ENCODE data around the gene BCAR3.
A peak's percentile ranks its signal among the peaks of the same experiment; 100 is the strongest.

BCAR3 gene

DNA sequence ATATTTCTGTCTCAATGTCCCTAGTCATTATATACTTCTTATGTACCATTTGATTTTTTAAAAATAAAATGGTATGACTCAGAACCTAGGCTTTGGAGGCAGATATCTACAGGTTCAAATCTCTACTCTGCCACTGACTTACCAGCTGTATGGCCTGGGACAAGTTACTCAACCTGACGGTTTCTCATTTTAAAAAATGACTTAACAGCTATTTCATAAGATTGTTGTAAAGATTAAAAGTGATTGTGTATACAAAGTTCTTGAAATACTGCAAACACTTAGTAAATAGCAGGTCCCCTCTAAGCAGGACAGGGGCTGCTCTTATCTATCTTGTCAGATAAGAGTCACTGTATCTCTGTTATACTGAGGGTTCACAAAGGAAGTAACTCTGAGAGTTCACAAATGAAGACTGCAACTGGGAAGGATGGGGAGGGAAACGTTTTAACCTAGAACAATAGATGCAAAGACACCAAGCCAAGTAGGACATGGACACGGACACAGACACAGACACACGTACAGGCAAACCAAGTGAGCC is 2.6 kb downstream of the BCAR3 start:
- H2BK15ac ChIP-seq (ENCODE audit: low read length): no peak overlapping the region
- H3K18ac ChIP-seq (ENCODE audit: low read length): no peak overlapping the region
- no peaks in the 10 kb centered on the region for H3K27me3 ChIP-seq (ENCODE audit: control insufficient read depth in 3 of 3, insufficient read depth in 3 of 3, low read depth in 1 of 3, low read length in 3 of 3)
- peaks cover 4% of the 10 kb centered on the region for H3K79me1 ChIP-seq (ENCODE audit: low read depth, low read length)
- H3K9me3 ChIP-seq (replicated peaks in 1 of 2; ENCODE audit: control insufficient read depth in 2 of 2, insufficient read depth in 1 of 2, low read depth in 1 of 2, low read length in 2 of 2): peaks cover 0 to 2% of the 10 kb centered on the region in 2 donors
- H3K9ac ChIP-seq (ENCODE audit: low read depth, low read length, poor library complexity): no peak overlapping the region
- no peak overlapping the region for H3K4me3 ChIP-seq (ENCODE audit: low read length in 2 of 2)
- H3K23ac ChIP-seq (ENCODE audit: low read depth, low read length, poor library complexity): no peak overlapping the region
- H2BK12ac ChIP-seq (ENCODE audit: low read length): no peak overlapping the region
- H2AFZ ChIP-seq (ENCODE audit: low read length): no peak overlapping the region
- H3K4ac ChIP-seq (ENCODE audit: low read length): no peak overlapping the region
- H2BK5ac ChIP-seq (ENCODE audit: low read length): no peak overlapping the region
- DNase-seq (ENCODE audit: low spot score): no peak
- no peak overlapping the region for H2AK5ac ChIP-seq (ENCODE audit: low read depth, low read length)
- no peak overlapping the region for H4K91ac ChIP-seq (ENCODE audit: low read depth, low read length, poor library complexity)
- no peak overlapping the region for H4K8ac ChIP-seq (ENCODE audit: low read depth, low read length)
- H3K14ac ChIP-seq (ENCODE audit: low read length): no peak overlapping the region
- peaks cover 28 to 31% of the 10 kb centered on the region in 2 donors for H3K4me1 ChIP-seq (ENCODE audit: control insufficient read depth in 2 of 2, insufficient read depth in 1 of 2, low read depth in 1 of 2, low read length in 2 of 2)
- no peak overlapping the region for H3K27ac ChIP-seq (replicated peaks; ENCODE audit: low read length)
- H3K36me3 ChIP-seq (replicated peaks in 1 of 2; ENCODE audit: control insufficient read depth in 2 of 2, insufficient read depth in 2 of 2, low read length in 2 of 2): peaks cover 3 to 55% of the 10 kb centered on the region in 2 donors
- WGBS, 2 donors (ENCODE audit: extremely low coverage in 2 of 2, insufficient read length in 2 of 2, insufficient replicate concordance in 1 of 2): no CpG with 5 or more reads among the region's 4 CpGs
- no peak overlapping the region for H2BK120ac ChIP-seq (ENCODE audit: low read depth, low read length)
- H3K4me2 ChIP-seq (ENCODE audit: insufficient read depth, low read length, poor library complexity, severe bottlenecking): no peak overlapping the region

DNA sequence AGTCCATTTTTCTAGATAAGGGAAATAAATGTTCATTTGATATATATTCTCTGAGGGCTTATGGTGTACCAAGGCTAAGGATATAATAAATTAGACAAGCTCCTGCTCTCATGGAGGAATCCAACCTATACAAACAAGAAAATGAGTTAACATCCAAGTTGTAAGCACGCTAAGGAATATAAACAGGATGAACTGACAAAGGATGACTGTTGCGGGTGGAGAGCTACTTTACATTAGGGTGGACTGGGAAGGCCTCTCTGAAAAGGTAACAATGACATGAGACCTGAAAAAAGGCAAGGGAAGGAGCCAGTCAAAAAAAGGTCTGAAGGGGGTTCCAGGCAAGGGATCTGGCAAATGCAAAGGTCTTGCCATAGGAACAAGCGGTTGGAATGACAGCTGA is 3.1 kb downstream of the BCAR3 start:
- WGBS, 2 donors (ENCODE audit: extremely low coverage in 2 of 2, insufficient read length in 2 of 2, insufficient replicate concordance in 1 of 2): no CpG with 5 or more reads among the region's 3 CpGs
- H4K8ac ChIP-seq (ENCODE audit: low read depth, low read length): no peak overlapping the region

DNA sequence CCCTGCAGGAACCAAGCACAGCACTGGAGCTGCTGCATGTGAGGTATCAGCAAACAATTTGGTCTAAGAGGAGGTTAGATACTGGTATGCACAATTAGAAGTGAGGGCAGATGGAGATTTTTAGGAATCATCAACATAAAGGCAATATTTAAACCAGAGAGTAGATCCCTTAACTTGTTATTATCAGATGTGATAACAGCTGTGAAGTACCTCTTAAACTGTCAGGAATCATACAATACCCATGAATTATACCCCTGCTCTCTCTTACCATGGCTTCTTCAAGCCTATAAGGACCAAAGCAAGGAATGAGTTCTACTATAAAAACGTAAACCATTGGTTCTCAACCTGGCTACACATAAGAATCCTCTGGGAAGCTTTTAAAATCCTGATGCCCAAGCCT is 3.9 kb downstream of the BCAR3 start:
- Histone ChIP-seq H3K23ac (ENCODE audit: low read depth, low read length, poor library complexity) (no peak overlapping the region), H2BK5ac (ENCODE audit: low read length) (no peak overlapping the region), H4K8ac (ENCODE audit: low read depth, low read length) (no peak overlapping the region), H3K14ac (ENCODE audit: low read length) (peak overlapping the region; percentile 48), H3K27ac (replicated peaks; ENCODE audit: low read length) (no peak overlapping the region), H2AFZ (ENCODE audit: low read length) (no peak overlapping the region), H4K91ac (ENCODE audit: low read depth, low read length, poor library complexity) (no peak overlapping the region), H3K9ac (ENCODE audit: low read depth, low read length, poor library complexity) (no peak overlapping the region), H3K27me3 (ENCODE audit: control insufficient read depth in 3 of 3, insufficient read depth in 3 of 3, low read depth in 1 of 3, low read length in 3 of 3) (no peaks in the 10 kb centered on the region), H2BK120ac (ENCODE audit: low read depth, low read length) (no peak overlapping the region), H3K79me1 (ENCODE audit: low read depth, low read length) (peaks cover 4% of the 10 kb centered on the region), H3K4ac (ENCODE audit: low read length) (no peak overlapping the region), H3K4me2 (ENCODE audit: insufficient read depth, low read length, poor library complexity, severe bottlenecking) (no peak overlapping the region), H2BK15ac (ENCODE audit: low read length) (no peak overlapping the region), H2AK5ac (ENCODE audit: low read depth, low read length) (peak overlapping the region; percentile 2), H2BK12ac (ENCODE audit: low read length) (no peak overlapping the region), H3K4me1 (ENCODE audit: control insufficient read depth in 2 of 2, insufficient read depth in 1 of 2, low read depth in 1 of 2, low read length in 2 of 2) (peaks cover 28 to 31% of the 10 kb centered on the region in 2 donors), H3K9me3 (replicated peaks in 1 of 2; ENCODE audit: control insufficient read depth in 2 of 2, insufficient read depth in 1 of 2, low read depth in 1 of 2, low read length in 2 of 2) (peaks cover 0 to 8% of the 10 kb centered on the region in 2 donors), H3K18ac (ENCODE audit: low read length) (no peak overlapping the region), H3K36me3 (replicated peaks in 1 of 2; ENCODE audit: control insufficient read depth in 2 of 2, insufficient read depth in 2 of 2, low read length in 2 of 2) (peaks cover 4 to 68% of the 10 kb centered on the region in 2 donors), H3K4me3 (ENCODE audit: low read length in 2 of 2) (no peak overlapping the region)
- no CpG with 5 or more reads among the region's 1 CpG for WGBS, 2 donors (ENCODE audit: extremely low coverage in 2 of 2, insufficient read length in 2 of 2, insufficient replicate concordance in 1 of 2)
- no peak for DNase-seq (ENCODE audit: low spot score)

More for the DNA sequence above, 3.1 kb downstream of the BCAR3 start:
- Histone ChIP-seq H2AFZ (ENCODE audit: low read length) (no peak overlapping the region), H3K9ac (ENCODE audit: low read depth, low read length, poor library complexity) (no peak overlapping the region), H3K27ac (replicated peaks; ENCODE audit: low read length) (no peak overlapping the region), H2BK120ac (ENCODE audit: low read depth, low read length) (no peak overlapping the region), H3K9me3 (replicated peaks in 1 of 2; ENCODE audit: control insufficient read depth in 2 of 2, insufficient read depth in 1 of 2, low read depth in 1 of 2, low read length in 2 of 2) (peaks cover 0 to 5% of the 10 kb centered on the region in 2 donors), H2BK5ac (ENCODE audit: low read length) (no peak overlapping the region), H3K4me2 (ENCODE audit: insufficient read depth, low read length, poor library complexity, severe bottlenecking) (no peak overlapping the region), H2BK12ac (ENCODE audit: low read length) (no peak overlapping the region), H3K4me1 (ENCODE audit: control insufficient read depth in 2 of 2, insufficient read depth in 1 of 2, low read depth in 1 of 2, low read length in 2 of 2) (peaks cover 28 to 31% of the 10 kb centered on the region in 2 donors), H3K4ac (ENCODE audit: low read length) (no peak overlapping the region), H3K36me3 (replicated peaks in 1 of 2; ENCODE audit: control insufficient read depth in 2 of 2, insufficient read depth in 2 of 2, low read length in 2 of 2) (peaks cover 3 to 61% of the 10 kb centered on the region in 2 donors), H3K4me3 (ENCODE audit: low read length in 2 of 2) (no peak overlapping the region), H2BK15ac (ENCODE audit: low read length) (no peak overlapping the region), H2AK5ac (ENCODE audit: low read depth, low read length) (no peak overlapping the region), H3K27me3 (ENCODE audit: control insufficient read depth in 3 of 3, insufficient read depth in 3 of 3, low read depth in 1 of 3, low read length in 3 of 3) (no peaks in the 10 kb centered on the region), H4K91ac (ENCODE audit: low read depth, low read length, poor library complexity) (no peak overlapping the region), H3K14ac (ENCODE audit: low read length) (no peak overlapping the region), H3K79me1 (ENCODE audit: low read depth, low read length) (peaks cover 4% of the 10 kb centered on the region), H3K18ac (ENCODE audit: low read length) (no peak overlapping the region), H3K23ac (ENCODE audit: low read depth, low read length, poor library complexity) (no peak overlapping the region)
- no peak for DNase-seq (ENCODE audit: low spot score)

DNA sequence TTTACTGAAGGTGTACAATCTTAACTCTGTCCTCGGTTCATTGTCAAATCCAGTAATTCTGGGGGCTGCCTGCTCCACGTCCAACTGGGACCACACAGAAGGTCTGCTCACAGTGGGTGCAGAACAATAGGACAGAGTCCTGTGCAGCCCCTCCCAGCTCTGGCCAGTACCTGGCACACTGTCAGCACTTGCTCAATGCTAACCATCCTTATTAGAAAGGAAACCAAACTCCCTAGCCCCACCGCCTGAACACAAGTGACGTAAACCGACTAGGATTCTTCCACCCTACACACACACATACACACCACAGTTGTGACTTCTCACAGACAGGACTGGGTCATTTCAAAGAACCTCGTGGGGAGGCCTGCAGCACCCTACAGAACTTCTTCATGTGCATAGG is 5.2 kb downstream of the BCAR3 start:
- peaks cover 9 to 80% of the 10 kb centered on the region in 2 donors for H3K36me3 ChIP-seq (replicated peaks in 1 of 2; ENCODE audit: control insufficient read depth in 2 of 2, insufficient read depth in 2 of 2, low read length in 2 of 2)

More for the DNA sequence above, 5.2 kb downstream of the BCAR3 start:
- no peak overlapping the region for H2BK5ac ChIP-seq (ENCODE audit: low read length)
- H3K79me1 ChIP-seq (ENCODE audit: low read depth, low read length): peaks cover 4% of the 10 kb centered on the region
- WGBS, 2 donors (ENCODE audit: extremely low coverage in 2 of 2, insufficient read length in 2 of 2, insufficient replicate concordance in 1 of 2): no CpG with 5 or more reads among the region's 6 CpGs
- peaks cover 22 to 29% of the 10 kb centered on the region in 2 donors for H3K4me1 ChIP-seq (ENCODE audit: control insufficient read depth in 2 of 2, insufficient read depth in 1 of 2, low read depth in 1 of 2, low read length in 2 of 2)
- H3K27ac ChIP-seq (replicated peaks; ENCODE audit: low read length): no peak overlapping the region
- H2AK5ac ChIP-seq (ENCODE audit: low read depth, low read length): no peak overlapping the region
- H2BK120ac ChIP-seq (ENCODE audit: low read depth, low read length): no peak overlapping the region
- H3K9ac ChIP-seq (ENCODE audit: low read depth, low read length, poor library complexity): no peak overlapping the region
- H3K18ac ChIP-seq (ENCODE audit: low read length): no peak overlapping the region
- H3K4me3 ChIP-seq (ENCODE audit: low read length in 2 of 2): no peak overlapping the region
- no peak for DNase-seq (ENCODE audit: low spot score)
- no peak overlapping the region for H2AFZ ChIP-seq (ENCODE audit: low read length)
- no peak overlapping the region for H4K91ac ChIP-seq (ENCODE audit: low read depth, low read length, poor library complexity)
- H3K9me3 ChIP-seq (replicated peaks in 1 of 2; ENCODE audit: control insufficient read depth in 2 of 2, insufficient read depth in 1 of 2, low read depth in 1 of 2, low read length in 2 of 2): peaks cover 0 to 8% of the 10 kb centered on the region in 2 donors
- H3K23ac ChIP-seq (ENCODE audit: low read depth, low read length, poor library complexity): no peak overlapping the region
- no peaks in the 10 kb centered on the region for H3K27me3 ChIP-seq (ENCODE audit: control insufficient read depth in 3 of 3, insufficient read depth in 3 of 3, low read depth in 1 of 3, low read length in 3 of 3)
- H2BK15ac ChIP-seq (ENCODE audit: low read length): no peak overlapping the region
- no peak overlapping the region for H3K14ac ChIP-seq (ENCODE audit: low read length)
- no peak overlapping the region for H3K4me2 ChIP-seq (ENCODE audit: insufficient read depth, low read length, poor library complexity, severe bottlenecking)
- no peak overlapping the region for H2BK12ac ChIP-seq (ENCODE audit: low read length)
- H3K4ac ChIP-seq (ENCODE audit: low read length): no peak overlapping the region
- no peak overlapping the region for H4K8ac ChIP-seq (ENCODE audit: low read depth, low read length)
